ENCODE results near the gene TGFBRAP1.

DNA sequence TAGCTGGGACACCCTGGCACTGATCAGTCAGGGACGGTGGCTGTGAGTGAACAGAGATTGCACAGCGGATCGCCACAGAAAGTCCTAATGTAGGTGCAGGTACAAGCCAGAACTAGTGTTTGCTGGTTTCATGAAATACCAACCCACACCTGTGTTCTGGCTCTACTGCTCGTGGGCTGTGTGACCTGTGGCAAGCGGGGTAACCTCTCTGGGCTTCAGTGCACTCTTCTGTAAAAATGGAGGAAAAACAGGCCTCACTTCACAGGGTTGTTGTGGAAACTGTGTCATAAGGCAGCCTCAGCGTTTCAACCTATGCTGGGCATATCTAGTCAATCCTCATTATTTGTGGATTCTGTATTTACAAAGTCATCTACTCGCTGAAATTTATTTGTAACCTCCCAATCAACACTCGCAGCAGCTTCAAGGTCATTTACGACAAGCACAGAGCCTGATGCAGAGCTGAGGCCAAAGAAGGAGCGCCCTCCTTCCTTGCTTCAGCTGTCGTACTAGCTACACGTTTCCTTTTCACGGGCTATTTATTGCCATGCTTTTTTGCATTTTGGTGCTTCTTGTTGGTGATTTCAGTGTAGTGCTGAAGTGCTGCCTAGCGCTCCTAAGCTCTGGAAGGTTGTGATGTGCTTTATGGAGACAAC, 58.0 kb downstream of the TGFBRAP1 start:
- TF ChIP-seq CTCF (IDR thresholded peaks at IDR 0.05; ENCODE audit: extremely low read depth in 1 of 2, insufficient read depth in 1 of 2, low read depth in 1 of 2, low read length in 2 of 2) = no peak
- TF ChIP-seq POLR2AphosphoS5 (IDR thresholded peaks at IDR 0.05; ENCODE audit: insufficient read depth, low read depth, low read length) = no peak
- no peak for TF ChIP-seq JUN (IDR thresholded peaks at IDR 0.05; ENCODE audit: borderline replicate concordance, insufficient read depth, insufficient read length, low read depth)
- TF ChIP-seq GATA2 (IDR thresholded peaks at IDR 0.05; ENCODE audit: insufficient read depth, insufficient read length, low read depth, low read length) = no peak
- no peak for TF ChIP-seq POLR2A (IDR thresholded peaks at IDR 0.05; ENCODE audit: low read depth, low read length)
- no peak for TF ChIP-seq EZH2 (IDR thresholded peaks at IDR 0.05; ENCODE audit: borderline replicate concordance, low read depth, low read length, severe bottlenecking)
- no peak for TF ChIP-seq FOS (IDR thresholded peaks at IDR 0.05; ENCODE audit: borderline replicate concordance, insufficient read depth, low read length)
- TF ChIP-seq MYC (IDR thresholded peaks at IDR 0.05; ENCODE audit: low read depth, low read length) = no peak
